Endothelial cell of umbilical vein (primary cell): Measurements from ENCODE around the gene NEO1. TPM values are rescaled to one million over a fixed set of nuclear protein-coding genes. Genes with fewer than 3 reads are reported as not detected.

ENCODE experiments used
- BruUV-seq: library from RNA; stranded (reverse); fragments of 400-500 nt; replicated peaks from 2 replicates; lab custom pipeline; 2021; lab: Mats Ljungman, UMichigan
- CTCF ChIA-PET: fragments of 300-600, 350-600 bp; sonication (Branson Sonifier 250); formaldehyde crosslinking; loops from one replicate; lab custom pipeline; 2021; ENCODE audit warnings: antibody characterized with exemption, inconsistent platforms; lab: Charles Lee
- POLR2A ChIA-PET: fragments of 300-600, 350-600 bp; sonication (Branson Sonifier 250); formaldehyde crosslinking; loops from one replicate; lab custom pipeline; 2021; ENCODE audit warnings: antibody characterized with exemption, inconsistent platforms; lab: Charles Lee
- DNase-seq: peaks from one replicate; pipeline ENCODE4 v3.0.0-alpha.2; 2011; ENCODE audit warnings: low read depth, low spot score
- FAIRE-seq: peaks from 2 replicates; lab custom pipeline; 2011; peaks lifted over from hg19 to GRCh38; lab: Jason Lieb, UNC
- H2AFZ ChIP-seq: 2 replicates; pipeline ENCODE4 v1.6.0; 2012; ENCODE audit warnings: low read depth, low read length, control low read depth, inconsistent platforms
- H3K27ac ChIP-seq: 2 replicates; pipeline ENCODE4 v1.5.1; 2011; ENCODE audit warnings: low read depth, mild to moderate bottlenecking, control low read depth, low read length, moderate library complexity; ENCODE audit not compliant: insufficient read depth
- H3K27me3 ChIP-seq, 2 experiments: 2 replicates each; pipeline versions ENCODE4 v1.6.0 to v1.6.1; 2011; ENCODE audit warnings: low read length in 2 of 2, mixed read lengths in 1 of 2; ENCODE audit not compliant: control insufficient read depth in 2 of 2, insufficient read depth in 2 of 2
- H3K36me3 ChIP-seq, 2 experiments: 2 replicates in 1 of 2; 3 replicates in 1 of 2; pipeline ENCODE4 v1.5.1; 2011; ENCODE audit warnings: low read length in 2 of 2, mild to moderate bottlenecking in 1 of 2, moderate library complexity in 1 of 2; ENCODE audit not compliant: control insufficient read depth in 2 of 2, insufficient read depth in 2 of 2; ENCODE audit errors: extremely low read depth in 1 of 2
- H3K4me1 ChIP-seq: 3 replicates; pipeline ENCODE4 v1.5.1; 2011; ENCODE audit warnings: mild to moderate bottlenecking, low read length; ENCODE audit not compliant: control insufficient read depth, insufficient read depth; ENCODE audit errors: extremely low read depth
- H3K4me2 ChIP-seq: 2 replicates; pipeline ENCODE4 v1.6.1; 2011; ENCODE audit warnings: low read length, control low read depth, mixed read lengths; ENCODE audit not compliant: insufficient read depth
- H3K4me3 ChIP-seq, 3 experiments: fragments of 200-600 bp in 1 of 3; sonication (generic), shearing (Covaris generic) in 1 of 3; replicated peaks in 1 of 3; 2 replicates each; pipeline ENCODE4 v1.5.1; 2011 to 2016; ENCODE audit warnings: control low read depth in 3 of 3, low read length in 3 of 3, mild to moderate bottlenecking in 2 of 3, inconsistent platforms in 1 of 3, low read depth in 1 of 3, moderate library complexity in 1 of 3; ENCODE audit not compliant: insufficient read depth in 1 of 3
- H3K79me2 ChIP-seq: 2 replicates; pipeline ENCODE4 v1.6.0; 2012; ENCODE audit warnings: low read length, inconsistent platforms; ENCODE audit not compliant: control insufficient read depth, insufficient read depth
- H3K9ac ChIP-seq: replicated peaks from 2 replicates; pipeline ENCODE3; 2011; ENCODE audit warnings: low read length, control low read depth; ENCODE audit not compliant: insufficient read depth; ENCODE audit errors: extremely low read depth
- H3K9me1 ChIP-seq: replicated peaks from 3 replicates; pipeline ENCODE4 v1.6.0; 2011; ENCODE audit warnings: mild to moderate bottlenecking, low read length; ENCODE audit not compliant: control insufficient read depth, insufficient read depth; ENCODE audit errors: extremely low read depth
- H3K9me3 ChIP-seq: replicated peaks from 2 replicates; pipeline ENCODE4 v1.5.1; 2012; ENCODE audit warnings: low read length, inconsistent platforms; ENCODE audit not compliant: control insufficient read depth, insufficient read depth
- H4K20me1 ChIP-seq: replicated peaks from 2 replicates; pipeline ENCODE3; 2011; ENCODE audit warnings: mild to moderate bottlenecking, low read length; ENCODE audit not compliant: control insufficient read depth, insufficient read depth; ENCODE audit errors: extremely low read depth
- CTCF ChIP-seq, 2 donors: IDR thresholded peaks; 1 replicate in 1 of 2; 2 replicates in 1 of 2; pipeline ENCODE4 v1.5.1; 2011; ENCODE audit warnings: low read length in 2 of 2, mild to moderate bottlenecking in 2 of 2, moderate library complexity in 2 of 2, control low read depth in 1 of 2, inconsistent platforms in 1 of 2, low read depth in 1 of 2; ENCODE audit not compliant: insufficient read depth in 1 of 2; ENCODE audit errors: extremely low read depth in 1 of 2
- EZH2 ChIP-seq: IDR thresholded peaks from 2 replicates; pipeline ENCODE4 v1.6.1; 2012; ENCODE audit warnings: borderline replicate concordance, low read depth, mild to moderate bottlenecking, moderate library complexity, low read length, inconsistent platforms; ENCODE audit not compliant: severe bottlenecking
- FOS ChIP-seq: IDR thresholded peaks from 2 replicates; pipeline ENCODE4 v1.6.1; 2011; ENCODE audit warnings: mild to moderate bottlenecking, low read length, moderate library complexity, borderline replicate concordance; ENCODE audit not compliant: insufficient read depth
- JUN ChIP-seq: IDR thresholded peaks from 2 replicates; pipeline ENCODE4 v1.6.1; 2011; ENCODE audit warnings: borderline replicate concordance, low read depth; ENCODE audit not compliant: insufficient read length, insufficient read depth
- MAX ChIP-seq: IDR thresholded peaks from 2 replicates; pipeline ENCODE4 v1.6.1; 2011; ENCODE audit not compliant: insufficient read depth, insufficient read length
- MYC ChIP-seq: IDR thresholded peaks from one replicate; pipeline ENCODE4 v1.6.1; 2011; ENCODE audit warnings: mild to moderate bottlenecking, low read depth, low read length
- dilution Hi-C: fragments of 300-500 bp; cut with MboI; formaldehyde crosslinking; loops from one replicate; pipeline ENCODE4 v1.15.0; 2019; ENCODE audit warnings: low sequenced_read_pairs; ENCODE audit not compliant: extremely low pct_ligation_motif_present
- intact Hi-C: fragments of 100-400 bp; cut with micrococcal nuclease; formaldehyde crosslinking; loops from one replicate; pipeline ENCODE4 v1.10.0; 2022
- polyA plus RNA-seq, 4 experiments: library from polyadenylated mRNA; depleted of rRNA in 3 of 4; stranded (reverse) in 3 of 4; unstranded in 1 of 4; fragments of >200 nt; gene quantifications; 2 replicates each; pipeline versions ENCODE4 v1.2.1 to v1.2.3, GENCODE V29; 2011 to 2012; ENCODE audit warnings: missing spikeins in 1 of 4
- total RNA-seq: library from RNA; stranded (reverse); gene quantifications from 2 replicates; pipeline ENCODE4 v1.2.3, GENCODE V29; 2021

The NEO1 gene
- total and polyA plus RNA-seq, 2 donors (not counting 3 experiments of a cell fraction or from before 2014, with no cell fraction given): 0.12 to 0.35 TPM

GRCh38 chr15:73156431-73157191 lies 104.3 kb downstream of the NEO1 start:
- no peak overlapping the region for H3K4me2 ChIP-seq
- DNase-seq (no peak), FAIRE-seq (no peak)
- no TSS peak for BruUV-seq
- H3K4me3 ChIP-seq: no peak overlapping the region
- no peaks in the 10 kb centered on the region for H3K4me1 ChIP-seq
- dilution Hi-C loops: no loop called here
- intact Hi-C loops: no loop called here
- no peak overlapping the region for H3K27ac ChIP-seq
- POLR2A ChIA-PET: no interaction called here
- no peaks in the 10 kb centered on the region for H3K36me3 ChIP-seq
- TF ChIP-seq FOS: no peak
- TF ChIP-seq MAX: no peak
- no peak for TF ChIP-seq EZH2
- no peak for TF ChIP-seq JUN
- TF ChIP-seq MYC: no peak
- TF ChIP-seq CTCF (IDR thresholded peaks at IDR 0.05; ENCODE audit: extremely low read depth in 1 of 2, insufficient read depth in 1 of 2, low read depth in 1 of 2, low read length in 2 of 2): no peak
- CTCF ChIA-PET: no interaction called here
- no peaks in the 10 kb centered on the region for H3K9me1 ChIP-seq
- H3K79me2 ChIP-seq: no peaks in the 10 kb centered on the region
- peaks cover 1% of the 10 kb centered on the region for H3K9me3 ChIP-seq
- no peak overlapping the region for H3K9ac ChIP-seq
- H4K20me1 ChIP-seq: no peaks in the 10 kb centered on the region
- no peaks in the 10 kb centered on the region for H3K27me3 ChIP-seq
- no peak overlapping the region for H2AFZ ChIP-seq
